Mammary epithelial cell (primary cell): Measurements from ENCODE around the gene ULK3.

Source experiments
- CTCF ChIP-seq, 2 donors: IDR thresholded peaks in 1 of 2; conservative IDR thresholded peaks in 1 of 2; 2 replicates each; pipeline ENCODE4 v1.5.1; 2011 to 2012; ENCODE audit warnings: inconsistent platforms in 2 of 2, low read length in 2 of 2, mild to moderate bottlenecking in 2 of 2, control low read depth in 1 of 2, low read depth in 1 of 2; ENCODE audit not compliant: insufficient read depth in 1 of 2; ENCODE audit errors: extremely low read depth in 1 of 2
- EZH2 ChIP-seq: IDR thresholded peaks from 2 replicates; pipeline ENCODE4 v1.6.1; 2012; ENCODE audit warnings: low read length, inconsistent platforms, borderline replicate concordance

- TF ChIP-seq CTCF (conservative IDR thresholded peaks at IDR 0.05 in 1 of 2, IDR thresholded peaks at IDR 0.05 in 1 of 2; ENCODE audit: extremely low read depth in 1 of 2, insufficient read depth in 1 of 2, low read depth in 1 of 2, low read length in 2 of 2) (no peak), EZH2 (no peak)
Measured at GRCh38 chr15:74820056-74820455, 22.9 kb downstream of the ULK3 start.
